ENCODE measurements around the gene PEX14.

DNA sequence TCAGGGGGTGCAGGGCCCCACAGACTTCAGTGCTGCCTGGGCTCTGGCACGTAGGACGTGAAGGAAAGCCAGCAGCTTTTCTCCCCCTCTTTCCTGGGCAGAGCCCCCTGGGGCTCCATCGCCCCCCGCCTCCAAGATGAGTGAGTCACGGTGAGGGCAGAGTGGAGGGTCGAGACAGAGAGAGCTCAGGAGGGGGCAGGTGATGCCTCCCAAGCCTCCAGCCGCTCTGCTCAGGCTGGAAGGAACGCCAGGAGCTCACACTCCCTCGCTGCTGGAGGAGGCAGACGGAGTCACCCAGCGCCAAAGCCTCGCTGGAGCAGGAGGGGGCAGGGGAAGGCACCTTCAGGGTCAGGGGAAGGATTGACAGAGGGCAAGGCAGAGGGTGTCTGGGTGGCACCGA, 202.2 kb downstream of the PEX14 start:
- TF ChIP-seq, protein P1, sequence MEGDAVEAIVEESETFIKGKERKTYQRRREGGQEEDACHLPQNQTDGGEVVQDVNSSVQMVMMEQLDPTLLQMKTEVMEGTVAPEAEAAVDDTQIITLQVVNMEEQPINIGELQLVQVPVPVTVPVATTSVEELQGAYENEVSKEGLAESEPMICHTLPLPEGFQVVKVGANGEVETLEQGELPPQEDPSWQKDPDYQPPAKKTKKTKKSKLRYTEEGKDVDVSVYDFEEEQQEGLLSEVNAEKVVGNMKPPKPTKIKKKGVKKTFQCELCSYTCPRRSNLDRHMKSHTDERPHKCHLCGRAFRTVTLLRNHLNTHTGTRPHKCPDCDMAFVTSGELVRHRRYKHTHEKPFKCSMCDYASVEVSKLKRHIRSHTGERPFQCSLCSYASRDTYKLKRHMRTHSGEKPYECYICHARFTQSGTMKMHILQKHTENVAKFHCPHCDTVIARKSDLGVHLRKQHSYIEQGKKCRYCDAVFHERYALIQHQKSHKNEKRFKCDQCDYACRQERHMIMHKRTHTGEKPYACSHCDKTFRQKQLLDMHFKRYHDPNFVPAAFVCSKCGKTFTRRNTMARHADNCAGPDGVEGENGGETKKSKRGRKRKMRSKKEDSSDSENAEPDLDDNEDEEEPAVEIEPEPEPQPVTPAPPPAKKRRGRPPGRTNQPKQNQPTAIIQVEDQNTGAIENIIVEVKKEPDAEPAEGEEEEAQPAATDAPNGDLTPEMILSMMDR (IDR thresholded peaks at IDR 0.05 in 2 of 3, conservative IDR thresholded peaks at IDR 0.05 in 1 of 3; ENCODE audit: insufficient read depth in 2 of 3, low read depth in 1 of 3, low read length in 3 of 3), result no peak
- TF ChIP-seq RCOR1 (IDR thresholded peaks at IDR 0.05; ENCODE audit: borderline replicate concordance in 1 of 2, low read depth in 2 of 2, low read length in 2 of 2), result no peak
- TF ChIP-seq SMAD1 (IDR thresholded peaks at IDR 0.05; ENCODE audit: low read depth, low read length, partially characterized antibody), result no peak
- no peak for TF ChIP-seq POU5F1 (IDR thresholded peaks at IDR 0.05; ENCODE audit: borderline replicate concordance, low read depth, low read length, partially characterized antibody)
- TF ChIP-seq POLR2A (conservative IDR thresholded peaks at IDR 0.05), result no peak
- TF ChIP-seq JUN (IDR thresholded peaks at IDR 0.05; ENCODE audit: borderline replicate concordance, low read depth, low read length), result no peak
- TF ChIP-seq JUN (CRISPR knock-in tag; IDR thresholded peaks at IDR 0.05; ENCODE audit: borderline replicate concordance), result no peak
- no peak for TF ChIP-seq KAT8 (IDR thresholded peaks at IDR 0.05; ENCODE audit: low read depth)
